HG03565 (cell line): Measurements from ENCODE around the gene SLC66A2.
"Not testable (repeated sequence)": the region's sequence is repeated elsewhere in the genome, so short reads cannot be mapped to it uniquely, and the experiment has no call there.

Source experiments
- ATAC-seq: cut with Tn5 transposase; IDR thresholded peaks from one replicate; pipeline ENCODE4 v1.9.1; 2021; ENCODE audit warnings: mild to moderate bottlenecking, moderate library complexity; ENCODE audit not compliant: unreplicated experiment

The SLC66A2 gene

DNA sequence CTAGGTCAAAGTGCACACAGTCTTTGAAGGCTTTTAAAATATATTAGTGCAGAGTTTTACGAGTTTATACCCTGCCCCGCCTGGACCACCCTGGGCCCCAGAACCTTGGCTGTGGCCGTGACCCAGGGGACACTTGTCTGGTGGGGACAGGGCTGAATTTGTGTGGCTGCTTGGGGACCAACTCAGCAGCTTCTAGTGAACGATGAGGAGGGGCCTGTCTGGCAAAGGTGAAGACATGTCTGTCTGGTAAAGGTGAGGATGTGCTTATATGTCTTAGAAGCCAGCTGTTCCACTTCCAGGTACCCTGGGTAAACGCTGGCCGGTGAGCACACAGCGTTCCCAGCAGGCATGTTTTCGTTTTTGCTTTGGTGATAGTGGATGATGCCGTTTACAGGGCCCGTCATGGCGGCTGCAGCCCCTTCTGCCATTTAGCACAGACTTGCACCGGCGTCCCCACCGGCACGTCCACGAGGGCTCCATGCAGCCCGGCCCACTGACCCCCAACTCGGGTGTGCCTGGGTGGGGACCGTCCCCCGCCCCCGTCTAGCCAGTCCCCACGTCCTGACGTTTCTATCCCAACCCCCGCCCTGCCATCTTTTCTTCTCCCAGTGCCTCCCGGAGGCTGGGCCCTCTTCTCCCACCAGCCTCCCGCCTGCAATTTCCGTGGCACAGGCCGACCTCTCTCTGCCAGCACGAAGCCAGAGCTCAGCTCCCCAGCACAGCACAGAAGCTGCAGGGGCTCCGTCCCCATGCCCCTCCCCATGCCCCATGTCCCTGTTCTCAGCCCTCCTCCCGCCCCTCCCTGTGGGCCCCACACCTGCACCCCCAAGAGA, 67.8 kb downstream of the SLC66A2 start:
- no peak for ATAC-seq

DNA sequence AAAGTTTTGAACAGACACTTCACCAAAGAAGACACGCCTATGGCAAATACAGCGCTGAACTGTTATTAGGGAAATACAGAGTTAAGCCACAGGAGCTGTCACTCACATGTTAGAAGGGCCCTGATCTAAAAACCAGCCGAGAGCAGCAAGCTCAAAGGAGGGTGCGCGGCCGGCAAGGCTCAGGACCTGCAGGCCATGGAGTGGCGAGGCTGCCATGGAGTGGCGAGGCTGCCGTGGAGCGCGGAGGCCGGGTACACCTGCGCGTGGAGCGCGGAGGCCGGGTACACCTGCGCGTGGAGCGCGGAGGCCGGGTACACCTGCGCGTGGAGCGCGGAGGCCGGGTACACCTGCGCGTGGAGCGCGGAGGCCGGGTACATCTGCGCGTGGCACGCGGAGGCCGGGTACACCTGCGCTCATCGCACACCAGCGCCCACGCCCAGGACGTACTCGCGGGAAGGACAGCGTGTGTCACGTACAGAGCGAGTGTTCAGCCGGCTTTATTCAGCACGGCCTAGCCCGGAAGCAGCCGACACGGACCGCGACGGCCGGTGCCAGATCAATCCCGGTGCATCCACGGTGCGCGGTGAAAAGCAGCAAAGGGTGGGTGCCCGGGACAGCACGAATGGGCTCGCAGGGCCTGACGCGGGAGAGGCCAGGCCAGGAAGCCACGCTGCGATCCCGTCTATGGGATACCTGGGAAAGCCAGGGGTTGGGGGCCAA, 68.8 kb downstream of the SLC66A2 start:
- ATAC-seq, result no peak

DNA sequence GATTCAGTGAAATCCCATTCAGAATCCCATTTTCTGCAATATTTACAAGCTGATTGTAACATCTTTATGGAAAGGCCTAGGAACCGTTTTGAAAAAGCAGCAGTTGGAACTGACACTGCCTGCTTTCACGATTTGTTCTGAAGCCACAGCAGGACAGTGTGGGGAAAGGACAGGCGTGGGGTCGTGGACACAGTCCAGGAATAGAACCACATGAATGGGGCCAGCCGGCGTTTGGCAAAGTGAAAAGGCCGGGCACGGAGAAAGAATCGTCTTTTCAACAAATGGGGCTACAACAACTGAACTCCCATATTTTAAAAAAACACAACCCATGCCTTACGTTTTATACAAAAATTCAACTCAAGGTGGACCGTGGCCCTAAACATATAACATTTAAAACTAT, 69.8 kb downstream of the SLC66A2 start:
- no peak for ATAC-seq

DNA sequence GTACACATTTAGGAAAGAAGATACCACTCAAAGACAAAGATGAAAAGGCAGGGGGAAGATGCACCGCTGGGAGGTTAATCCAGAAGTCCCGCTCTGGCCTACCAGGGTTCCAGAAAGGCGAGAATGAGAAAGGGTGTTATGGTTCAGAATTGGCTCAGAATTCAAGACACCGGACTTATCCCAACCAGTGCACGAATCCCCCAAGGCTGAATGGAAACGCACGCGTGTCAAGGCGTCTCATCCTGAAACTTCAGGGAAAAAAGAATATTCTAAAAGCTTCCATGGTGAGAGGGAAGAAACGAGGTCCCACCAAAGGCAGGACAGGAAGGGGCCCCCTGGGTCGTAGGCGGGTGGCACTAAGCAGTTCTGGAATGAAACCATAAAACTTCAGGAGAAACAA, 71.9 kb downstream of the SLC66A2 start:
- no peak for ATAC-seq

- ATAC-seq, result no peak
Observed at GRCh38 chr18:79878741-79879378, 72.6 kb downstream of the SLC66A2 start.

DNA sequence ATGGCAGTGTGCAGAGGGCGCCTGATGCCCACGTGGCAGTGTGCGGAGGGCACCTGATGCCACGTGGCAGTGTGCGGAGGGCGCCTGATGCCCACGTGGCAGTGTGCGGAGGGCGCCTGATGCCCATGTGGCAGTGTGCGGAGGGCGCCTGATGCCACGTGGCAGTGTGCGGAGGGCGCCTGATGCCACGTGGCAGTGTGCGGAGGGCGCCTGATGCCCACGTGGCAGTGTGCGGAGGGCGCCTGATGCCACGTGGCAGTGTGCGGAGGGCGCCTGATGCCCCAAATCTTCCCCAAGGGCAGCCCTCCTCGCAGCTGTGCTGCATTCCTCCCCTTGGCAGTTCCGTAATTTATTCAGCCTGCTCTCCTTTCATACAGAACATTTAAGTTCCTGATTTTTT, 73.2 kb downstream of the SLC66A2 start:
- ATAC-seq, result not testable (repeated sequence)

DNA sequence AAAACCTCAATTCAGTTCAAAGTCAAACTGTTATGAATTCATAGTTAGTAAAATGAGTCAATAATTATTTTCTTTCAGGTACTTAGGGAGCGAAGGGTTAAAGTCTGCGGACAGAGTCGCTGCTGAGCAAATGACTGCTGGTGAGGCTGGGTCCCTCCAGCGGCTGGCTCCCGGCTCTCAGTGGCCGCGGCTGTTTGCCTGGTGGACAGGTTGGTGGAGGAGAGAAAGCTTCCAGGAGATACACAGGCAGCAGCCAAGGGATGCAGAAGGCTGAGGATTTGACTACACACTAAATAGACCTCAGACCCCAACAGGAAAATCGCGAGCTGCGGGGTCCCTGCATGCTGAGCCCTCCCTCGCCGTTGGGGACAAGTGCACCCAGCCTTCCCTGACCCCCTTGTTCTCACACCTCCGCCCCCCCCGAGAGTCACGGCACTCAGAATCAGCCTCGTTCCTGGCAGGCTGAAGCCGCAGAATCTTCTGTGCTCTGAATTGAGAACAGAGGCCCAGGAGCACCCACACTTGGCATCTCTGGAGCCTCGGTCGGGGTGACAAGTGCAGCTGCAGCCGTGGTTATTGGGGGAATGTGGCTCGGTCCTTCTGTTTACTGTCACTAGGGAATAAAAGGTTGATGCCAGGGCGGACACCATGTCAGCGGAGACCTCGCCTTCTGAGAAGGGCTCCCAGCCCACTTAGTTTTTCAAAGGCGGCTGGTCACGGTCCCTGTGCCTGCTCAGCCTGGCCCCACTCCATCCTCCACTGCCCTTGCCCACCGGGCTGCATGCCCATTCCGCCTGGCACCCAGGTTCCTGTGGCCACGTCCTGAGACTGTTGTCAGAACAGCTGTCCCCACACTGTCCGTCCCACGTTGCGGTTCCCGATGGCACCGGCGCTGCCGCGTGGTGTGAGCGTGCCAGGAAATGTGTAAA, 74.0 kb downstream of the SLC66A2 start:
- no peak for ATAC-seq

DNA sequence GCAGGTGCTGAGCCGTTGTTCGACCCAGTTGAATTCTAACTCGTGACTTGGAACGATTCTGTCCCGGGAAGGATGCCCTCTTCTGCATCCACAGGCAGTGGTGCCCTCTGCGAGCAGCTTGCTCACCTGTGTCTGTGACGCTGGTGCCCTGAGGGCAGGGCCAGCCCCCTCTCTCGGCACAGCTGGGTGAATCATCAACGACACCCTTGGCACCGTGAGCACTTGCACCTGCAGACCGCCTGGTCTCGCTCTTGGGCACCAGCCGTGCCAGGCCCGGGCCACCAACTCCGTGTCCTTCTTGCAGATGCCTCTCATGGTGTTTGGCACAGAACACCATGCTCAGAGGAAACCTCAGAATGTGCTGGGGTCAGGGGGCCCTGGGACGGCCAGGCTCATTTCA, 75.0 kb downstream of the SLC66A2 start:
- ATAC-seq, result no peak

GRCh38 chr18:79875931-79876461, 75.5 kb downstream of the SLC66A2 start:
- ATAC-seq, result no peak

DNA sequence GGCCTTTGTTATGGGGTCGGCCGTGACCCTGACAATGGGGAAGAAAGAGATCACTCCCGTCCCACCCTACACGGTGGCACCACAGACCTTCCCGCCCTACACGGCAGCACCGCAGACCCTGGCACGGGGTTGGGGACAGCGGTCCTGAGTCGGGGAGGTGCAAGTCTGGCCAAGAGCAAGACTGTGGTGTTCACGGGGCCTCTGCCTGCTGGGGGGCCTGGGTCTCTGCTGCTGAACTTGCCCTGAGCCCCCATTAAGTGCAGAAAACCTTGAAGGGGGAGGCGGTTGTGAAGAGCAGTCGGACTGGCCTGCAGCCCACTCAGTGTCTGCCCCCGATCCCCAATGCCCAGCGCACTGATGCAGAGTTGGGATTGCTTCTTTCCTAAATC, 75.9 kb downstream of the SLC66A2 start:
- no peak for ATAC-seq

DNA sequence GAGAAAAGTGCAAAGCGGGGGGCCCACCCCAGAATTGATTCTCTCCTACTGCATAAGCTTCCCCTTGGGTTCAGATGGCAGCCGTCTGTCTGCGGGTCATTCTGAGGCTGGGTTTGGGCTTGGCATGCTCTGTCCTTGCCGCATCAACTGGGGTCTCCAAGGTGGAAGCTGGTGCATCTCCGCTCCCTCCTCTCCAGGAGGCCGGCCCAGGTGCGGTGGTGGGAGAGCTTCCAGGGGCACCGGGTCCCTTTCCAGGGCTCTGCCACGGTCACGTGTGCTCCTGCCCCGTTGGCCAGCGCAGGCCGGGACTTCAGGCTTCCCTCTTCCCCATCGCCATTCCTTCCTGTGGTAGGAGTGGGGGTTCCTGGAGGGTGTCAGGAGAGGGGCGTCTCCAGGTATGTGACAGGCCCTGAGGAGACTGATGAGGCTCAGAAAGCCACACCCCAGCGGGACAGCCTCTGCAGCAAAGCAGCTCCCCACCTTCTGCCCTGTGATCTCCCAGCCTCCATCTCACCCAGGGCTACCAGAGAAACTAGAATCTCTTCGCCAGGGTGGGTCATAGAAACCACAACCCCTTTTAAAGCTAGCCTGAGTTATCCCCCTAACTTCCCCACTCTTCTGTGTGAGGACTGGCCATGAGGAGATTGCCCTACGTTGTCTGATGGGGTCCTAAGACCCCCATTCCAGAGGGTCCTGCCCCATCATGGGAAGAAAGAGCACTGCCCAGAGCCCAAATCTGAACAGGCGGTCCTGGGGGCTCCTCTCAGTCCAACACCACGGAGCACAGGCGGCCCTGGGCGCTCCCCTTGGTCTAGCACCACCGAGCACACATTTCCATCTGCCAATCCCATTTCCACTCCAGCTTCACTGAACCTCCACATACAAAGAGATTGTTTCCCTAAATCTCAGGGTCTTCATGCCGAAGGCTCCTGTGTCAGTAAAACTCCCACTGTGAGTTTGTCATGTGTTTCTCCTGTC, 76.6 kb downstream of the SLC66A2 start:
- no peak for ATAC-seq

DNA sequence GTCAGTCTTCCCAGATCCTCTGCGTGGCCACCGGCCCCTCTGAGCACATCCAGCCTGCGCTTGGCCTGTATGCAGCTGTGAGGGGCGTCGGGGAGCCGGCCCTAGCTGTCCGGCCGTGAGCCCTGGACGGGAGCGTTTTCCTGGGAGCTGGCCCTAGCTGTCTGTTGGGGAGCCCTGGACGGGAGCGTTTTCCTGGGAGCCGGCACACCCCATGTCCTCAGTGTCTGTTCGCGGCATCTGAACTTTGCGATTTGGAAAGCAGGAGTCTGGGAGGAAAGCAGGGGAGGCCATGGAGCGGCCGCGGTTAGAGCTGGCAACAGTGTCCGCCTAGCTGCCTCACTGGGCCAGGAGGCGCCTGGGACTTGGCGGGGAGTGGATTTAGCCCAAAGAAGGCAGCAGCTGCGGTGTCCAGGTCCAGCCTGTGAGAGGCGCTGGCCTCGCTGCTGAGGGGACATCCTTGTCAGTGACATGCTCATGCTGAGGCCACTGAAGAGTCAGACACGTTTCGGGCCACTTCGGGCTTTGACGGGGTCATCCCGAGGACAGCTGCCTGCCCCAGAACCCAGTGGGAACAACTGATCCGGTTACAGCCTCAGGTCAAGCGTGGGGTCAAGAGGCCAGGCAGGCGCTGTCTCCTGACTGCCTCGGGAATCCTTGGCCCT, 77.9 kb downstream of the SLC66A2 start:
- ATAC-seq, result no peak

GRCh38 chr18:79872527-79873444, 78.7 kb downstream of the SLC66A2 start:
- ATAC-seq, result no peak

DNA sequence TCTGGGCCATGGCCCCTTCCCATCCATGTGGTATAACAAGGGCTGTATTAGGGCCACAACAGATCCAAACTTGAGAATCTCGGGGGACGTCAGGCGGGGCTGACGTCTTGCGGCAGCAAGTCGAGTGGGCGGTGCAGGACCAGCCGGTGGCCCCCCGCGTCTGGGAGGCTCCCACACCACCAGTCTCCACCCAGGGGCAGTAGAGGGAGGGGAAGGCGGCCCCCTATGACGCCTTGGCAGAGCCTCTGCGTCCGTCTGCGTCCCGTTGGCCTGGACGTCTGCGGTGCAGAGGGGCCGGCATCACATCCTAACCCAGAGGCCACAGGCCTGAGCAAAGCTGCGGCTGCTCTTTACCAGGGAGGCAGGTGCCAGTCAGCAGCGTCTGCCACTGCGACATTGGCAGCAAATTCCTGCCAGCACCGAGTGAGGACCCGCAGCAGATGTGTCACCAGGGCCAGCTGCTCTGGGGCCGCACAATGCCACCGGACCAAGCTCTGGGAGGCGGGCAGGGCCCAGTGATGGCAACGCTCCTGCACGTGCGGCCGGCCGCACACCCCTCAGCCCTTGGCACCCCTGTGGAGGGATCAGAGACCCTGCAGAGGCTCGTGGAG, 79.9 kb downstream of the SLC66A2 start:
- no peak for ATAC-seq

GRCh38 chr18:79871026-79871390, 80.4 kb downstream of the SLC66A2 start:
- no peak for ATAC-seq

- no peak for ATAC-seq
Observed at GRCh38 chr18:79870301-79871025, 81.0 kb downstream of the SLC66A2 start.
